Measurements from ENCODE around the gene TBRG1. TPM values are rescaled to one million over a fixed set of nuclear protein-coding genes. Genes with fewer than 3 reads are reported as not detected.

Gene TBRG1
- polyA plus RNA-seq, 1 donor (not counting 4 experiments of a cell fraction or from before 2014, with no cell fraction given): 40.2 TPM

GRCh38 chr11:124669193-124669592 lies 46.5 kb downstream of the TBRG1 start:
- no peak overlapping the region for H3K9ac ChIP-seq (ENCODE audit: control insufficient read depth, extremely low read depth, insufficient read depth, low read length)
- H2AFZ ChIP-seq (ENCODE audit: control insufficient read depth, low read length): no peak overlapping the region
- H3K79me2 ChIP-seq (ENCODE audit: control insufficient read depth, insufficient read depth, low read length): no peaks in the 10 kb centered on the region
- H3K27ac ChIP-seq (ENCODE audit: control insufficient read depth, insufficient read depth, low read length): no peak overlapping the region
- no peak overlapping the region for H3K4me3 ChIP-seq (ENCODE audit: control insufficient read depth in 2 of 3, extremely low read depth in 1 of 3, insufficient read depth in 2 of 3, low read depth in 1 of 3, low read length in 3 of 3)
- TF ChIP-seq CTCF (optimal IDR thresholded peaks at IDR 0.05 in 1 of 3, IDR thresholded peaks at IDR 0.05 in 1 of 3, conservative IDR thresholded peaks at IDR 0.05 in 1 of 3; ENCODE audit: extremely low read depth in 1 of 3, insufficient read depth in 2 of 3, low read length in 3 of 3) (peak; percentile 67 to 97 (median 74)), EZH2 (IDR thresholded peaks at IDR 0.05; ENCODE audit: low read length) (no peak)
- no peaks in the 10 kb centered on the region for H3K9me1 ChIP-seq (ENCODE audit: control insufficient read depth, extremely low read depth, insufficient read depth, low read length)
- H3K4me1 ChIP-seq (ENCODE audit: control insufficient read depth, extremely low read depth, insufficient read depth, low read length): peaks cover 6% of the 10 kb centered on the region
- FAIRE-seq: peak; percentile 85
- no peaks in the 10 kb centered on the region for H4K20me1 ChIP-seq (ENCODE audit: control insufficient read depth, extremely low read depth, insufficient read depth, low read length)
- no peaks in the 10 kb centered on the region for H3K27me3 ChIP-seq (ENCODE audit: control insufficient read depth, extremely low read depth, insufficient read depth, low read length)
- H3K4me2 ChIP-seq (ENCODE audit: control insufficient read depth, extremely low read depth, insufficient read depth, low read depth, low read length): no peak overlapping the region
- DNase-seq (ENCODE audit: low read depth, low spot score): no peak
- H3K9me3 ChIP-seq (ENCODE audit: control insufficient read depth, low read depth, low read length): no peaks in the 10 kb centered on the region
- dilution Hi-C loops (cut with MboI; ENCODE audit: extremely low pct_ligation_motif_present, low sequenced_read_pairs): no loop called here
- H3K36me3 ChIP-seq (ENCODE audit: control insufficient read depth in 2 of 2, extremely low read depth in 1 of 2, insufficient read depth in 2 of 2, low read length in 2 of 2): no peaks in the 10 kb centered on the region

GRCh38 chr11:124670732-124671131 lies 48.1 kb downstream of the TBRG1 start:
- Histone ChIP-seq H3K4me1 (ENCODE audit: control insufficient read depth, extremely low read depth, insufficient read depth, low read length) (peaks cover 6% of the 10 kb centered on the region), H3K9ac (ENCODE audit: control insufficient read depth, extremely low read depth, insufficient read depth, low read length) (no peak overlapping the region), H3K9me3 (ENCODE audit: control insufficient read depth, low read depth, low read length) (no peaks in the 10 kb centered on the region), H3K27ac (ENCODE audit: control insufficient read depth, insufficient read depth, low read length) (no peak overlapping the region), H4K20me1 (ENCODE audit: control insufficient read depth, extremely low read depth, insufficient read depth, low read length) (no peaks in the 10 kb centered on the region), H3K36me3 (ENCODE audit: control insufficient read depth in 2 of 2, extremely low read depth in 1 of 2, insufficient read depth in 2 of 2, low read length in 2 of 2) (no peaks in the 10 kb centered on the region), H2AFZ (ENCODE audit: control insufficient read depth, low read length) (no peak overlapping the region), H3K4me2 (ENCODE audit: control insufficient read depth, extremely low read depth, insufficient read depth, low read depth, low read length) (no peak overlapping the region), H3K9me1 (ENCODE audit: control insufficient read depth, extremely low read depth, insufficient read depth, low read length) (no peaks in the 10 kb centered on the region), H3K4me3 (ENCODE audit: control insufficient read depth in 2 of 3, extremely low read depth in 1 of 3, insufficient read depth in 2 of 3, low read depth in 1 of 3, low read length in 3 of 3) (no peak overlapping the region), H3K27me3 (ENCODE audit: control insufficient read depth, extremely low read depth, insufficient read depth, low read length) (no peaks in the 10 kb centered on the region), H3K79me2 (ENCODE audit: control insufficient read depth, insufficient read depth, low read length) (no peaks in the 10 kb centered on the region)
- dilution Hi-C loops (cut with MboI; ENCODE audit: extremely low pct_ligation_motif_present, low sequenced_read_pairs): no loop called here
- TF ChIP-seq CTCF (optimal IDR thresholded peaks at IDR 0.05 in 1 of 3, IDR thresholded peaks at IDR 0.05 in 1 of 3, conservative IDR thresholded peaks at IDR 0.05 in 1 of 3; ENCODE audit: extremely low read depth in 1 of 3, insufficient read depth in 2 of 3, low read length in 3 of 3) (no peak), EZH2 (IDR thresholded peaks at IDR 0.05; ENCODE audit: low read length) (no peak)
- no peak for DNase-seq (ENCODE audit: low read depth, low spot score)
- no peak for FAIRE-seq

All from keratinocyte (primary cell).